Measurements from ENCODE around the gene CAST.

DNA sequence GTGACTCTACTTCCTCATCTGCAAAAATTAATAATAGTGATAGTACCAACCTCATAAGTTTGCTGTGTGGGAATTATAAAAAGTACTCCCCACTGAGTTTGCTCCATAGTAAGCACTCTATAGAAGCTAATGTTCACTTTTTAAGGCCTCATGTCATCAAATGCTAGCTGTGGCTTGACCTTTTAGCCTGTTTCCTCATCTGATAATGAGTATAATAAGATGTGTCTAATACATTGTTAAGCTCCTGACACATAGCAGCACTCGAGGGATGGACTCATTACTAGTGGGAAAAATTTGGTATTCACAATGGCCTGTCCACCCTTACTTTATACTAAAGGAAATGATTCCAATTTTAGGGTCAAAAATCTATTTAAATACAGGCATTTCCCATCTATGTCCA is 26.1 kb upstream of the CAST start:
- TF ChIP-seq EP300 (IDR thresholded peaks at IDR 0.05), result no peak
- TF ChIP-seq, protein P1, sequence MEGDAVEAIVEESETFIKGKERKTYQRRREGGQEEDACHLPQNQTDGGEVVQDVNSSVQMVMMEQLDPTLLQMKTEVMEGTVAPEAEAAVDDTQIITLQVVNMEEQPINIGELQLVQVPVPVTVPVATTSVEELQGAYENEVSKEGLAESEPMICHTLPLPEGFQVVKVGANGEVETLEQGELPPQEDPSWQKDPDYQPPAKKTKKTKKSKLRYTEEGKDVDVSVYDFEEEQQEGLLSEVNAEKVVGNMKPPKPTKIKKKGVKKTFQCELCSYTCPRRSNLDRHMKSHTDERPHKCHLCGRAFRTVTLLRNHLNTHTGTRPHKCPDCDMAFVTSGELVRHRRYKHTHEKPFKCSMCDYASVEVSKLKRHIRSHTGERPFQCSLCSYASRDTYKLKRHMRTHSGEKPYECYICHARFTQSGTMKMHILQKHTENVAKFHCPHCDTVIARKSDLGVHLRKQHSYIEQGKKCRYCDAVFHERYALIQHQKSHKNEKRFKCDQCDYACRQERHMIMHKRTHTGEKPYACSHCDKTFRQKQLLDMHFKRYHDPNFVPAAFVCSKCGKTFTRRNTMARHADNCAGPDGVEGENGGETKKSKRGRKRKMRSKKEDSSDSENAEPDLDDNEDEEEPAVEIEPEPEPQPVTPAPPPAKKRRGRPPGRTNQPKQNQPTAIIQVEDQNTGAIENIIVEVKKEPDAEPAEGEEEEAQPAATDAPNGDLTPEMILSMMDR (IDR thresholded peaks at IDR 0.05), result no peak
- TF ChIP-seq POLR2A (IDR thresholded peaks at IDR 0.05), result no peak
- no peak for TF ChIP-seq POLR2AphosphoS5 (IDR thresholded peaks at IDR 0.05)
